Activated CD8-positive, alpha-beta memory T cell treated with anti-CD3 and anti-CD28 coated beads, Interleukin-2, amount 50 U/mL, for 1 hour (primary cell): Measurements from ENCODE around the gene SLC2A5.

Experiments
- DNase-seq: peaks from one replicate; pipeline ENCODE4 v3.0.0-alpha.2; 2020; ENCODE audit errors: extremely low read depth

SLC2A5 gene

DNA sequence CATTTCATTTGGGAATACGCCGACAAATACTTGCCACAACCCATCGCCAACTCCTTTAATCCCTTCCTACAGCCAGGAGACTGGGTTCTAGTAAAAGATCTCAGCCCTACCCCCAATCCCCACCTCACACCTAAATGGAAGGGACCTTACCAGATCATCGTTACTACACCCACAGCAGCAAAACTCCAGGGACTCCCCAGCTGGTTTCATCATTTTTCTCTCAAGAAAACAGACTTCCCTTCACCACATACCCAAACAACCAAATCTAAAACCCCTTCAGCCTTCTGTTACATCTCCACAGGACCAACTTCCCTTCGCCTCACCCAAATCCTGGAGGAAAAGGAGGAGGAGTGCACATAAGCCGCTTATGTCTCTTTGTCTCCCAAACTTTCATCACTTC is 23.7 kb upstream of the SLC2A5 start:
- no peak for DNase-seq

DNA sequence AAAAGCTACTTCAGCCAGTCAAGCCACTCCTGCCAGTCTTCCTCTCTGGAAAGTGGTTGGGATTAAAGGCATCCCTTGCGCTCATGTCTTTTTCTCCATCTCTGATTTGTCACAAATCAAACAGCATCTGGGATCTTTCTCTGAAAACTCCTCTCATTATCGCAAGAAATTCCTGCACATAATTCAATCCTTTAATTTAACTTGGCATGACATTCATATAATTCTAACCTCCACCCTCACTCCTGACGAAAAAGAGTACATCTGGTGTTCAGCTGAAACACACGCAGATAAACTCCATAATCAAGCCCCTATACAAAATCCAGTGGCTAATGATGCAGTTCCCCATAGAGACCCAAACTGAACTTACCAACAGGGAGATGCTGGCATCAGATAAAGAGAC is 19.4 kb upstream of the SLC2A5 start:
- DNase-seq = no peak

DNA sequence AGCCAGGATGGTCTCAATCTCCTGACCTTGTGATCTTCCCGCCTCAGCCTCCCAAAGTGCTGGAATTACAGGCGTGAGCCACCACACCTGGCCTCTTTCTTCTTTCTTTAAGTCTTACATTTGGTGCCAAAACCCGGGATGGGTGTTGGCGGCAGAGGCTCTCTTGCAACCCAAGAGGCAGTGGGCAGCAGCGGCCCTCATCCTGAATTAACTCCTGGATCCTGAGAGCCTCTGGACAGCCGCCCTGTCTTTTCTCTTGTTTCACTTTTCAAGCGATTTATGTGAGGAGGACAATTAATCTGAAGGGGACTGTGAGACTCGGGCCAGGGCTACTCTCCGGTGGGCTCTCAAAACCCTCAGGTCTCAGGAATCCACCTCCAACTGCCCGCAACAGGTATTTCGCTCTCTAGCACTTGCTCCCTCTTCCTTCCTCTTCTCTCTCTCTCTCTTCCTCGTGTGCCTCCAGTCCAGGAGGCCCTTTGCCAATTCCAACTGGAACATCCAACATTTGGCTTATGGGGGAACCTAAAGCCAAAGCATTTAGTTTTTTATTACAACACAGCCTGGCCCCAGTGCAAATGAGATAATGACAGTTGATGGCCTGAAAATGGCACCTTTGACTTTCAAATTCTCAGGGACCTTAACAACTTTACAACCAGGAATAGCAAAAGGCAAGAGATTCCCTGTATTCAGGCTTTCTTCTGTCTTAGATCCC is 18.1 kb upstream of the SLC2A5 start:
- DNase-seq = no peak

GRCh38 chr1:9086796-9087195 is 17.4 kb upstream of the SLC2A5 start:
- DNase-seq = no peak

GRCh38 chr1:9086045-9086444 is 16.6 kb upstream of the SLC2A5 start:
- no peak for DNase-seq

GRCh38 chr1:9085306-9085940 is 16.0 kb upstream of the SLC2A5 start:
- no peak for DNase-seq

GRCh38 chr1:9084906-9085305 is 15.5 kb upstream of the SLC2A5 start:
- DNase-seq = no peak

DNA sequence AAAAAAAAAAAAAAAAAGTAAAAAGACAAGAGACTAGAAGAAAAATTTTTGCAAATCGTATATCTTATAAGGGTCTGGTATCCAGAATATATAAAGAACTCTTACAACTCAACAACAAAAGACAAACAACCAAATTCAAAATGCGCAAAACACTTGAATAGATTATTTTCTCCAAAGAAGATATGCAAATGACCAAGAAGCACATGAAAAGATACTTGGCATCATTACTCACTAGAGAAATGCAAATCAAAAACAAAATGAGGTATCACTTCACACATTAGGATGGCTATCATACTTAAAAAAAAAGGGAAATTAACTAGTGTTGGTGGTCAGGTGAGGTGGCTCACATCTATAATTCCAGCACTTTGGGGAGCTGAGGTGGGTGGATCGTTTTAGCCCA is 12.0 kb upstream of the SLC2A5 start:
- DNase-seq = no peak

DNA sequence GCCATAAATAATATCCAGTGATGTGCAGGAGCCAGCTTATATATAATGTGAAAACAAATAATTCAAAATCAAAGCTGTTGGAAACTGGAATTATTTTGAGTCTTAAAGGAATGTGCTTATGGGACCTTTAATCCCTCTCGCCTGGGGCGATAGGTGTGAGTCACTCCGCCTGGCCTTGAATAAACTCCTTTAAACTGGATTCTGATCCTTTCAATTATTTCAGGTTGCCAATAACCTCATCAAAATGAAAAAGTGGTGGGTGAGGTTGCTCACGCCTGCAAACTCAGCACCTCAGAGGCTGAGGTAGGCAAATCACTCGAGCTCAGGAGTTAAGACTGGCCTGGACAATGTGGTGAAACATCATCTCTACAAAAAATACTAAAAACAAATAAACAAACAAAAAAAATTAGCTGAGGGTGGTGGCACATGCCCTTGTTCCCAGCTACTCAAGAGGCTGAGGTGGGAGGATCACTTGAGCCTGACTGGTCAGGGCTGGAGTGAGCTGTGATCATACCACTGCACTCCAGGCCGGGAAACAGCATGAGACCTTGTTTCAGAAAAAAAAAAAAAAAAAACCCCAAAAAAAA is 11.4 kb upstream of the SLC2A5 start:
- DNase-seq = no peak

DNA sequence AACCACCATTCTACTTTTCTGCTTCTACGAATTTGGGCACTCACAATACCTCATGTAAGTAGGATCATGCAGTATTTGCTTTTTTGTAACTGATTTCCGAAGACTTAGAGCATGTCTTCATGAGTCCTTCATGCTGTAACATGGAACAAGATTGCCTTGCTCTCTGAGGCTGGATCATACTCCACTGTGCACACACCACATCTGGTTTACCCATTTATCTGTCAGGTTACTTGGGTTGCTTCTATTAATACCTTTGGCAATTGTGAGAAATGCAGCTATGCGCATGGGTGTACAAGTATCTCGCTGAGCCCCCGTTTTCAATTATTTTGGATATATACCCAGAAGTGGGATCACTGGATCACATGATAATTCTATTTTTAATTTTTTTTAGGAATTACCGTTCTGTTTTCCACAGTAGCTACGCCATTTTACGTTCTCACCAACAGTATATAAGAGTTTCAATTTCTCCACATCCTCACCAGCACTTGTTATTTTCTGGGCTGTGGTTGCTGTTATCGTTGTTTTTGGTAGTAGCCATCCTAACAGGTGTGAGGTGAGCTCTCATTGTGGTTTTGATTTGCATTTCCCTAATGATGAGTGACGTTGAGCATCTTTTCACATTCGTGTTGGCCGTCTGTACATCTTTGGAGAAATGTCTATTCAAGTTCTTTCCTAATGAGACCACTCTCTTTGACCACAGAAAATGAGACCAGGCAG is 10.7 kb upstream of the SLC2A5 start:
- DNase-seq = no peak

- DNase-seq = no peak
Observed at GRCh38 chr1:9078752-9079500, 9.5 kb upstream of the SLC2A5 start.

DNA sequence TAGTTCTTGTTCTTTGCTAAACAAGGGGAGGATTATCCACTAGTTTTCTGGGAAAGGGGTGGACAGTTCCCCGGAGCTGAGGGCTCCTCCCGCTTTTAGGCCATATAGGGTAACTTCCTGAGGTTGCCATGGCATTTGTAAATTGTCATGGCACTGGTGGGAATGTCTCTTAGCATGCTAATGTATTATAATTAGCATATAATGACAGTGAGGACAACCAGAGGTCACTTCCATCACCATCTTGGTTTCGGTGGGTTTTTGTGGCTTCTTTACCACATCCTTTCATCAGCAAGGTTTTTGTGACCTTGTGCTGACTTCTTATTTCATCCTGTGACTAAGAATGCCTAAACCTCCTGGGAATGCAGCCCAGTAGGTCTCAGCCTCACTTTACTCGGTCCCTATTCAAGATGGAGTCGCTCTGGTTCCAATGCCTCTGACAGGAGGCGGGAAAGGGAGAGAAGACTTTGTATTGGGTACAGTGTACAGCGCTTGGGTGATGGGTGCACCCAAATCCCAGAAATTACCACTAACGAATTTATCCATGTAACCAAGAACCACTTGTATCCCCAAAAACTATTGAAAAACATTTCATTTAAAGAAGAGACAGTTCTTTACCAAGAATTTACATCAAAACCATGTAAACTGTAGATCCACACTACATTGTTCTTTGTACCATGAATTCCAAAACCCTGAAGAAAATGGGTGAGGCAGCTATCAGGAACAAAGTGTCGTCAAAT is 8.7 kb upstream of the SLC2A5 start:
- no peak for DNase-seq

GRCh38 chr1:9075022-9075421 is 5.6 kb upstream of the SLC2A5 start:
- DNase-seq = no peak

DNA sequence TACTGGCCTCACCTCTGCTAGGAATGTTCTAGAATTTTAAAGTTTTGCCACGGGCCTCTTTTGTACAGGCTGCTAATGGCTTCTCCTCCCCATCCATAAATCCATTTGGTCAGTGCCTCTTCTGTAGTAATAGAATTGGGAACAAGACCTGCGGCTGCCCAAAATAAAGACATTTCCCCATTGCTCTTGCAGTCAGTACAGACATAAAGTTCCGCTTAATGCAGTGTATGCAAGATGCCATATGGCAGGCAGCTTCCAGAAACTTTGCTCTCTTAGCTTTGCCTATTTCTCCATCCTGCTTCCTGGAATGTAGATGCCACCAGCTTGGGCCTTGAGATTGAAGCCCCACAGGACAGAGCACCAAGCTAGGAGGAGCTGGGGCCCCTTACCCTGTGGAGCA is 3.7 kb upstream of the SLC2A5 start:
- DNase-seq = no peak

DNA sequence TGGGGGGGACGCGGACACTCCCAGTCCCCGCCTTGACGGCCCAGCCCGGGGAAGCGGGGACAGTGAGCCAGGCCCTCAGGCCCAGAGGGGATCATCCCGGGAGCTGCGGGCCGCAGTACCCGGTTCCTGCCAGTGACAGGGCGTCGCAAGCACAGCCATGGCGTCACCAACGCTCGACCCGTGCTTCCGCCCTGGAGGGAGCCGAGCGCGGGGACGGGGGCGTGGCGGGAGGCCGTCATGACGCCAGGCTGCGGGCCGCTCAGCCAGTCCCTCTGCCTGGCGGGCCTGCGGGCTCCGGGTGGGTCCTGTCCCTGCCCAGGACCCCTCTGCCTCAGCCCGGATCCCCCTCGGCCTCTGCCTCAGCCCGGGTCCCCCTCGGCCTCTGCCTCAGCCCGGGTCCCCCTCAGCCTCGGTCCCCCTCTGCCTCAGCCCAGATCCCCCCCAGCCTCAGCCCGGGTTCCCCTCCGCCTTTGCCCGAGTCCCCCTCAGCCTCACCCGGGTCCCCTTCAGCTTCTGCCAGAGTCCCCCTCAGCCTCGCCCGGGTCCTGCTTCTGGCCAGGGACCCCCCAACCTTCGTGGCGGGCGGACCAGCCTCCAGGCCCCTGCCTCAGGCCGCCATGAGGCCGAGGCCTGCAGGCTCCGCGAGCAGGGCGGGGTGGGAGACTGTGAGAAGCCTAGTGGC is 2.3 kb upstream of the SLC2A5 start:
- DNase-seq = no peak

DNA sequence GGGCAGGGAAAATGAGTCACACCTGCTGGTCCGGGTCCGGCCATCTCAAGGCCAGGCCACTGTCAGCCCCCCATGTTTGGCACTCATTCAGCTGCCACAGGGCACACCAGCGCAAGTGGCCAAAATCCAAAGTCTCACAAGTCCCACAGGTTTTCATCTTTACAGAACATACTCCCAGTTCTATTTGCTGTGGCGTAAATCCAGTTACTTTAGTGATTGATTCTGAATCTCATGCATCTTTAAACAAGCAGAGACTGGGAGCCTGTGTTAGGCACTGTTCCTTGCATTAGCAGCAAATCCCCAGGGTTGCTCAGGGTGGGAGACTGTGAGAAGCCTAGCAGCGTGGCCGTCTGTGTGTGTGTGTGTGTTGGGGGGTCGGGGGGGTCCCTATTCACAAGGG is 1.1 kb upstream of the SLC2A5 start:
- DNase-seq = no peak

DNA sequence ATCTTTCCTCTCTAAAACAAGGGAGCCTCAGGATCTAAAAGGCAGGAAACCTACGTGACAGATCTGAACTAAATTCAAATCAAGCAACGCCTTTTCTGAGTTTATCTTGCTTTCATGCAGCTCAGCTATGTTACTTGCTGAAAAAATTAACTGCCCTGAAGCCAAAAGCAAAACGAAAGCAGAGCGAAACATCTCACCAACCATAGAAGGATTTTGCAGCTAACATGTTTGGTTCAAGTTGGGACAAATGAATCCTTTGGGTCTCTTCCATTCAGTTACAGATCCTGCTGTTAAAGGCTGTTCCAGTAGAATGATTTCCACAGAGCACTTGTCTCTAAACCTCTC is 482 bp downstream of the SLC2A5 start:
- no peak for DNase-seq

- no peak for DNase-seq
Observed at GRCh38 chr1:9066945-9067807, 2.3 kb downstream of the SLC2A5 start.

- no peak for DNase-seq
Observed at GRCh38 chr1:9065213-9065751, 4.2 kb downstream of the SLC2A5 start.

- no peak for DNase-seq
Observed at GRCh38 chr1:9062846-9063245, 6.6 kb downstream of the SLC2A5 start.
